ENCODE measurements around the gene DDX28.
"Not testable (repeated sequence)": the region's sequence is repeated elsewhere in the genome, so short reads cannot be mapped to it uniquely, and the experiment has no call there.

The DDX28 gene

DNA sequence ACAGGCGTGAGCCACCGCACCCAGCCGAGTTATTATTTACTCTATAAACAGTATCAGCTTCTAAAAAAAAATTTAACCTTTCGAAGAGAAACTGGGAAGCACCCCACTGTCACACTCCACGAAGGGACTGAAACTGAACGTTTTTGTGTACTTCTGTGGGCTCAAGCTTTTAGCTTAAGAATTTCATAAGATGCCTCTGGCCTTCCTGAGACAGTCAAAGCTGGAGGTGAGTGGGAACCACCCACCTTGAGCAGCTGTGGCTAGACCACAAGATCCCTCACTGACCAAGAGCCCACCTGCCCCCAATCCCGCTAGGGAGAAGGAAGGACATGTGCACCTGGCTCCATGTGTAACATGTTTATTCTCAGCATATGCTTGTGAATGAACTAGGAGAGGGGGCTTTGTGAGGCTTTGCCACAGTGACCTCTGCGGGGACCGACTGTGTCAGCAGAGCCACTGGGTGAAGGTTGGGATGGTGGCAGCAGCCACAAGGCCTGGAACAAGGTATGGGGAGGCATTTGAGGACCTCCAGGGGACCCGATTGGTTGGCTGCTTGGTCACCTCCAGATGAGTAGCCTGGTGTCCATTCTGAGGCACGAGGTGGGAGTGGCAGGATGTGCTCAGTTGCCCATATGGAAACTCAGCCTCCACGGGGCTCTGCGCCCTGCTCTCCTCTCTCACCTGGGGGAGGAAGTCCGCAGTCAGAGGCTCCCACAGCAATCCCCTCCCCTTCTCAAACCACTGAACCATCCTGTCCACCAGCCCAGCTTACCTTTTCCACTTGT, 47.5 kb downstream of the DDX28 start:
- peak; percentile 80 for DNase-seq (ENCODE audit: low read depth)
- TF ChIP-seq, protein P1, sequence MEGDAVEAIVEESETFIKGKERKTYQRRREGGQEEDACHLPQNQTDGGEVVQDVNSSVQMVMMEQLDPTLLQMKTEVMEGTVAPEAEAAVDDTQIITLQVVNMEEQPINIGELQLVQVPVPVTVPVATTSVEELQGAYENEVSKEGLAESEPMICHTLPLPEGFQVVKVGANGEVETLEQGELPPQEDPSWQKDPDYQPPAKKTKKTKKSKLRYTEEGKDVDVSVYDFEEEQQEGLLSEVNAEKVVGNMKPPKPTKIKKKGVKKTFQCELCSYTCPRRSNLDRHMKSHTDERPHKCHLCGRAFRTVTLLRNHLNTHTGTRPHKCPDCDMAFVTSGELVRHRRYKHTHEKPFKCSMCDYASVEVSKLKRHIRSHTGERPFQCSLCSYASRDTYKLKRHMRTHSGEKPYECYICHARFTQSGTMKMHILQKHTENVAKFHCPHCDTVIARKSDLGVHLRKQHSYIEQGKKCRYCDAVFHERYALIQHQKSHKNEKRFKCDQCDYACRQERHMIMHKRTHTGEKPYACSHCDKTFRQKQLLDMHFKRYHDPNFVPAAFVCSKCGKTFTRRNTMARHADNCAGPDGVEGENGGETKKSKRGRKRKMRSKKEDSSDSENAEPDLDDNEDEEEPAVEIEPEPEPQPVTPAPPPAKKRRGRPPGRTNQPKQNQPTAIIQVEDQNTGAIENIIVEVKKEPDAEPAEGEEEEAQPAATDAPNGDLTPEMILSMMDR (IDR thresholded peaks at IDR 0.05; ENCODE audit: insufficient read depth, low read depth, low read length, missing control alignments): no peak
- peak overlapping the region; percentile 1; the same call in 1 of the 2 replicates for H3K4me3 ChIP-seq (ENCODE audit: low read depth, low read length)

DNA sequence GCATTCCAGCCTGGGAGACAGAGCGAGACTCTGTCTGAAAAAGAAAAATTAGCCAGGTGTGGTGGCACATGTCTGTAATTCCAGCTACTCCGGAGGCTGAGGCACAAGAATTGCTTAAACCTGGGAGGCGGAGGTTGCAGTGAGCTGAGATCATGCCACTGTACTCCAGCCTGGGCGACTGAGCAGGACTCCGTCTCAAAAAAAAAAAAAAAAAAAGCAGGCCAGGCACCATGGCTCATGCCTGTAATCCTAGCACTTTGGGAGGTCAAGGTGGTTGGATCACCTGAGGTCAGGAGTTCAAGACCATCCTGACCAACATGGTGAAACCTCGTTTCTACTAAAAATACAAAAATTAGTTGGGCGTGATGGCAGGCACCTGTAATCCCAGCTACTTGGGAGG, 50.7 kb downstream of the DDX28 start:
- H3K4me3 ChIP-seq (ENCODE audit: low read depth, low read length); DNase-seq (ENCODE audit: low read depth): not testable (repeated sequence)

DNA sequence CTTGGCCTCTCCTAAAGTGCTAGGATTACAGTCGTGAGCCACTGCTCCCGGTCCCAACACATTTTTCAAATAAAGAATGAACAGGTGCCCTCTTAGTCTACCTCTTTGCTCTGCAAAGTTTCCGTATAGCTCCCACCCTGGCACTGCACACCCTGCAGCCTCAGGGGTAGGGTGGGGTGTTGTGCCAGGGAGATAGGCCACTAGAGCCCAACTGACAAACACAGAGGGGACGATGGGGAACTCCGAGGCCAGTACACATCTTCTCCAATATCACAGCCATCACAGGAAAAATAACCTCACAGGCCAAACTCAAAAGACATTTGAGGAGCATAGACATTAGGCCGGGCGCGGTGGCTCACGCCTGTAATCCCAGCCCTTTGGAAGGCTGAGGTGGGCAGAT, 51.9 kb downstream of the DDX28 start:
- TF ChIP-seq, protein P1 (IDR thresholded peaks at IDR 0.05; ENCODE audit: insufficient read depth, low read depth, low read length, missing control alignments): no peak
- DNase-seq (ENCODE audit: low read depth): no peak
- H3K4me3 ChIP-seq (ENCODE audit: low read depth, low read length): no peak overlapping the region

Data from GM12865 (cell line).